ENCODE results near the gene TTC7B. TPM values are rescaled to one million over a fixed set of nuclear protein-coding genes. Genes with fewer than 3 reads are reported as not detected.

The TTC7B gene
- total RNA-seq, 2 experiments from 2014 or later: 8.8 to 9.5 TPM

- Mint-ChIP-seq H3K4me3 (no peak overlapping the region), H3K9me3 (no peaks in the 10 kb centered on the region), H3K27ac (no peak overlapping the region), H3K36me3 (ENCODE audit: low read depth) (no peaks in the 10 kb centered on the region), H3K4me1 (no peaks in the 10 kb centered on the region), H3K27me3 (no peaks in the 10 kb centered on the region)
- ChIA-PET POLR2A (no interaction called here), CTCF (no interaction called here)
- DNase-seq: no peak
These were observed 237.1 kb downstream of the TTC7B start for GRCh38 chr14:90579088-90579487.

- no peaks in the 10 kb centered on the region for H3K9me3 Mint-ChIP-seq
- no peak overlapping the region for H3K27ac Mint-ChIP-seq
- H3K4me3 Mint-ChIP-seq: no peak overlapping the region
- H3K36me3 Mint-ChIP-seq (ENCODE audit: low read depth): no peaks in the 10 kb centered on the region
- ChIA-PET POLR2A (no interaction called here), CTCF (no interaction called here)
- H3K4me1 Mint-ChIP-seq: no peaks in the 10 kb centered on the region
- DNase-seq: no peak
- H3K27me3 Mint-ChIP-seq: no peaks in the 10 kb centered on the region
These were observed 237.8 kb downstream of the TTC7B start for GRCh38 chr14:90578283-90578985.

GRCh38 chr14:90577661-90578282, 238.5 kb downstream of the TTC7B start:
- Mint-ChIP-seq H3K27ac (no peak overlapping the region), H3K4me1 (no peaks in the 10 kb centered on the region), H3K4me3 (no peak overlapping the region), H3K36me3 (ENCODE audit: low read depth) (no peaks in the 10 kb centered on the region), H3K27me3 (no peaks in the 10 kb centered on the region), H3K9me3 (no peaks in the 10 kb centered on the region)
- POLR2A ChIA-PET: no interaction called here
- CTCF ChIA-PET: no interaction called here
- DNase-seq: no peak

- DNase-seq: no peak
- Mint-ChIP-seq H3K27me3 (no peaks in the 10 kb centered on the region), H3K4me1 (no peaks in the 10 kb centered on the region), H3K4me3 (no peak overlapping the region), H3K36me3 (ENCODE audit: low read depth) (no peaks in the 10 kb centered on the region), H3K27ac (no peak overlapping the region), H3K9me3 (no peaks in the 10 kb centered on the region)
- POLR2A ChIA-PET: no interaction called here
- CTCF ChIA-PET: no interaction called here
These were observed 239.1 kb downstream of the TTC7B start for GRCh38 chr14:90576981-90577660.

GRCh38 chr14:90576581-90576980, 239.6 kb downstream of the TTC7B start:
- Mint-ChIP-seq H3K4me1 (no peaks in the 10 kb centered on the region), H3K4me3 (no peak overlapping the region), H3K27me3 (no peaks in the 10 kb centered on the region), H3K27ac (no peak overlapping the region), H3K9me3 (no peaks in the 10 kb centered on the region), H3K36me3 (ENCODE audit: low read depth) (no peaks in the 10 kb centered on the region)
- no peak for DNase-seq
- ChIA-PET CTCF (no interaction called here), POLR2A (no interaction called here)

- Mint-ChIP-seq H3K4me1 (no peaks in the 10 kb centered on the region), H3K27ac (no peak overlapping the region), H3K27me3 (no peaks in the 10 kb centered on the region), H3K36me3 (ENCODE audit: low read depth) (no peaks in the 10 kb centered on the region), H3K4me3 (no peak overlapping the region), H3K9me3 (no peaks in the 10 kb centered on the region)
- CTCF ChIA-PET: no interaction called here
- POLR2A ChIA-PET: no interaction called here
- no peak for DNase-seq
These were observed 240.4 kb downstream of the TTC7B start for GRCh38 chr14:90575781-90576180.

GRCh38 chr14:90575336-90575735, 240.9 kb downstream of the TTC7B start:
- ChIA-PET POLR2A (no interaction called here), CTCF (no interaction called here)
- H3K9me3 Mint-ChIP-seq: no peaks in the 10 kb centered on the region
- H3K27ac Mint-ChIP-seq: no peak overlapping the region
- H3K4me3 Mint-ChIP-seq: no peak overlapping the region
- DNase-seq: no peak
- no peaks in the 10 kb centered on the region for H3K27me3 Mint-ChIP-seq
- H3K36me3 Mint-ChIP-seq (ENCODE audit: low read depth): no peaks in the 10 kb centered on the region
- H3K4me1 Mint-ChIP-seq: no peaks in the 10 kb centered on the region

- H3K27ac Mint-ChIP-seq: no peak overlapping the region
- H3K4me1 Mint-ChIP-seq: no peaks in the 10 kb centered on the region
- H3K27me3 Mint-ChIP-seq: no peaks in the 10 kb centered on the region
- no peak for DNase-seq
- ChIA-PET POLR2A (no interaction called here), CTCF (interaction anchor here (0.9 kb wide), 1 partner anchor 123 kb away, joined by 3 read pairs; no protein-coding TSS in a partner anchor)
- H3K4me3 Mint-ChIP-seq: no peak overlapping the region
- H3K36me3 Mint-ChIP-seq (ENCODE audit: low read depth): no peaks in the 10 kb centered on the region
- no peaks in the 10 kb centered on the region for H3K9me3 Mint-ChIP-seq
These were observed 241.8 kb downstream of the TTC7B start for GRCh38 chr14:90574188-90575131.

GRCh38 chr14:90573385-90574105, 242.7 kb downstream of the TTC7B start:
- Mint-ChIP-seq H3K27ac (no peak overlapping the region), H3K27me3 (no peaks in the 10 kb centered on the region)

GRCh38 chr14:90572441-90573150, 243.6 kb downstream of the TTC7B start:
- Mint-ChIP-seq H3K36me3 (ENCODE audit: low read depth) (no peaks in the 10 kb centered on the region), H3K9me3 (no peaks in the 10 kb centered on the region), H3K4me1 (peaks cover 7% of the 10 kb centered on the region), H3K4me3 (no peak overlapping the region), H3K27me3 (no peaks in the 10 kb centered on the region), H3K27ac (no peak overlapping the region)
- CTCF ChIA-PET: no interaction called here
- POLR2A ChIA-PET: no interaction called here
- no peak for DNase-seq

More at GRCh38 chr14:90573385-90574105, 242.7 kb downstream of the TTC7B start:
- Mint-ChIP-seq H3K4me3 (no peak overlapping the region), H3K9me3 (no peaks in the 10 kb centered on the region), H3K36me3 (ENCODE audit: low read depth) (no peaks in the 10 kb centered on the region), H3K4me1 (peaks cover 1% of the 10 kb centered on the region)
- no peak for DNase-seq
- ChIA-PET POLR2A (no interaction called here), CTCF (interaction anchor here (0.9 kb wide), 1 partner anchor 123 kb away, joined by 3 read pairs; no protein-coding TSS in a partner anchor)

GRCh38 chr14:90571149-90571947, 244.9 kb downstream of the TTC7B start:
- Mint-ChIP-seq H3K4me3 (no peak overlapping the region), H3K27ac (no peak overlapping the region), H3K4me1 (peaks cover 7% of the 10 kb centered on the region), H3K36me3 (ENCODE audit: low read depth) (no peaks in the 10 kb centered on the region), H3K9me3 (no peaks in the 10 kb centered on the region), H3K27me3 (no peaks in the 10 kb centered on the region)
- no peak for DNase-seq
- CTCF ChIA-PET: no interaction called here
- POLR2A ChIA-PET: no interaction called here

GRCh38 chr14:90570461-90570860, 245.8 kb downstream of the TTC7B start:
- POLR2A ChIA-PET: no interaction called here
- H3K9me3 Mint-ChIP-seq: no peaks in the 10 kb centered on the region
- no peaks in the 10 kb centered on the region for H3K36me3 Mint-ChIP-seq (ENCODE audit: low read depth)
- DNase-seq: no peak
- H3K27ac Mint-ChIP-seq: no peak overlapping the region
- CTCF ChIA-PET: no interaction called here
- peaks cover 7% of the 10 kb centered on the region for H3K4me1 Mint-ChIP-seq
- H3K27me3 Mint-ChIP-seq: no peaks in the 10 kb centered on the region
- H3K4me3 Mint-ChIP-seq: no peak overlapping the region

Data from activated CD4-positive, alpha-beta memory T cell treated with anti-CD3 and anti-CD28 coated beads, Interleukin-2, amount 10 ng/mL, durations not matched to agents 7 days and 5 days (primary cell).